IPS-11a (cell line): Measurements from ENCODE around the gene FAF2.

Experiments used
- H3K4me3 ChIP-seq: one replicate; pipeline ENCODE4 v1.5.1; 2013; ENCODE audit warnings: low read depth, low read length, control low read depth

FAF2 gene

GRCh38 chr5:176500511-176500910, 52.3 kb downstream of the FAF2 start:
- H3K4me3 ChIP-seq: no peak overlapping the region

DNA sequence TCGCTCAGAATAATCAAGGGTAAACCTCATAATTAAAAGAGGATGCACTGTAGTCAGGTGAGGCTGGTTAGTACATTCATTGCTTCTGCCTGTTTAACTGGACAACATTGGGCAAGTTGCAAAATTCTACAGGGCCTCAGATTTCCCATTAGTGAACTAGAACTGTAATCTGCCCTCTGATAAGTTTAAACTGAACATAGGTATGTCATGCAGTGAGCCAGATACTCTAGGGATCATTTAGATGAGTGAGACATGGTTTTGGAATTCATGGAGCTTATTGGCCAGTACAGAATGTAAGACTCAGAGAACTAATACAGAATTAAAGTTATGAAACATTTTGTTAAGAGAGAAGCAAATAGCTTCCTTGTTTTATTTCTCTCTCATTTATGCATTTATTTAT, 53.1 kb downstream of the FAF2 start:
- no peak overlapping the region for H3K4me3 ChIP-seq

GRCh38 chr5:176503496-176503895, 55.3 kb downstream of the FAF2 start:
- H3K4me3 ChIP-seq: no peak overlapping the region

GRCh38 chr5:176507911-176508310, 59.7 kb downstream of the FAF2 start:
- no peak overlapping the region for H3K4me3 ChIP-seq

GRCh38 chr5:176508603-176509002, 60.4 kb downstream of the FAF2 start:
- H3K4me3 ChIP-seq: no peak overlapping the region

DNA sequence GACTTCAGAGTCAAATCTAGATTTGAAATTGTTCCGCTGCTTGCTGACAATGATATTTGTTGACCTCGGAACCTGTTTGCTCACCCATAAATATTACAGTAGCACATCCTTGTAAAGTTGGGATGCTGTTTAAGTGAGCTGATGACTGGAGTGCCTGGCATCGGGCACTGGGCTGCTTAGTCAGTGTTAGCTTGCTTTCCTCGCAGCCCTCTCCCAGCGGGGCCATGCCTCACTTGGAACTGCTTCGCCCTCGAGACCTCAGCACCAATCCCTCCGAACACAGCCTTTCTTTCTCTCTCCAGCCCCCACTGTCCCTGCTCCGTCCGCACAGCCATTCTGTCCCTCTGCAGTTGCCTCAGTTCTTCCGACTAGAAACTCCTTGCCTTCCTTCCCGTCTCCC, 65.6 kb downstream of the FAF2 start:
- no peak overlapping the region for H3K4me3 ChIP-seq

DNA sequence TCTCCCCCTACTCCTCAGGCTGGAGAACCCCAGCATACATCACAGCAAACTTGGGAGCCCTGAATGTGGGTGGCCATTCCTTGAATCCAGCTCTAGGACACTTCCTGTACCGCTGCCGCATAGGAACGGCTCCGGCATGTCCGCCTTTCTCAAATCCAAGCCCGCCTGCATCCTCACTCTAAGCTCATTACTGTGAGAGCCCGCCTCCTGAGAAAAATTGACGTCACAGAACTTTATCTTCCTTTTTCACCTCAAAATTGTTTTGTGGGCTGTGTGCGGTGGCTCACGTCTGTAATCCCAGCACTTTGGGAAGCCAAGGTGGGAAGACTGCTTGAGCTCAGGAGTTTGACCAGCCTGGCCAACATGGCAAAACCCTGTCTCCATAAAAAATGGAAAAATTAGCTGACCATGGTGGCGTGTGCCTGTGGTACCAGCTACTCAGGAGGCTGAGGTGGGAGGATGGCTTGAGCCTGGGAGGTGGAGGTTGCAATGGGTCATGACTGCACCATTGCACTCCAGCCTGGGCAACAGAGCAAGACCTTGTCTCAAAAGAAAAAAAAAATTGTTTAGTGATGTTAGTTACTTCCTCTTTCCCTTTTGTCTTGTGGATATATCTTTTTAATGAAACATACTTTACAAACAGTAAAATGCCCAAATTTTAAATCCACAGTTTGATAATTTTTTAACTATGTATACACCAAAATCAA, 66.2 kb downstream of the FAF2 start:
- H3K4me3 ChIP-seq: no peak overlapping the region

GRCh38 chr5:176515396-176515795, 67.2 kb downstream of the FAF2 start:
- H3K4me3 ChIP-seq: no peak overlapping the region

DNA sequence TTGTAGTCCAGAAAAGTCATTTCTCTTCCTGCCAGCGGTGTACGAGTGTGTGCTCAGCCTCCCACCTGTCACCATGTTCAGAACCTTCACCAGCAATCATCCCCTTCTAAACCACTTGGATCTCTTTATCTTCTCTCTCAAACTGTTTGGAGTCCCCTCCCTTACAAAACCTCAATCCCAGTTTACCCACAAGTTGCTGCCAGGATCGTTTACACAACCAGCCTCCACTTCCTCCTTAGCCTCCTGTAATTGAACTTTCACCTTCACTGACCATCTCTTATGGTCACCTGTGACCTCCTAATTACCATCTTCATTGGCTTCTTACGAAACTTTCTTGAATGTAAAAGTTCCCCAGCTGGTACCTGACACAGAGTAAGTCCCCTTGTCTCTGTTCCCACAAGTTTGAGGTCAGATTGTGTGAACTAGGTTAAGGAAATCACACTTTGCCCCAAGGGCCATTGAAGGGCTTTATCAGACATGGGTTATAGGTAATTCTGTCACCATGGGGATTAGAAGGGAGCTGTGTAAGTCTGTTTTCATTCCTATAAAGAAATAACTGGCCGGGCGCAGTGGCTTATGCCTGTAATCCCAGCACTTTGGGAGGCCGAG, 69.0 kb downstream of the FAF2 start:
- H3K4me3 ChIP-seq: no peak overlapping the region

GRCh38 chr5:176519810-176520720, 71.9 kb downstream of the FAF2 start:
- no peak overlapping the region for H3K4me3 ChIP-seq

GRCh38 chr5:176521286-176521685, 73.1 kb downstream of the FAF2 start:
- H3K4me3 ChIP-seq: no peak overlapping the region

DNA sequence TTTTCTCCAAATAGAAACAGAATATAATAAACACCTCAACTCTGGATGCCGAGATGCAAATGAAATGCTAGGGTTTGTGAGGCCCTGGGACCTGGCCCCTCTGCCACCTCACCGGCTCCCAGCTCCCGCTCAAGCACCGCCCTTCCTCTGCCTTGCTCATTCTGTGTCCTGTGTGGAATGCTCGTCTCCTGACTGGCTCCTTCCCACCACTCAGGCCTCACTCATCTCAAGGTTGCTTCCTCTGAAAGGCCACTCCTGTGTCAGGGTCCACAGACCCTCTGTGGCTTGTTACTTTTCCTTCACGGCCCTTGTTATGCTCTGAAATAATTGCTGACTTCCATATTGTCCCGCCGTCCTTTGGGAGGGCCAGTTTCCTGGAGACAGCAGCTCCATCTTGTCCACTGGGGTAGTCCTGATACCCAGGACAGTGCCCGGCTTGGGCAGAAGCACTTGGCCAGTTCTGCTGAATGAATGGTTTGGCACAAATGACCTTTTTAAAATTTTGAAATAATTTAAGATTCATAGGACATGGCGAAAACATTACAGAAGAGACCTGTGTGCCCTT, 73.6 kb downstream of the FAF2 start:
- H3K4me3 ChIP-seq: no peak overlapping the region

DNA sequence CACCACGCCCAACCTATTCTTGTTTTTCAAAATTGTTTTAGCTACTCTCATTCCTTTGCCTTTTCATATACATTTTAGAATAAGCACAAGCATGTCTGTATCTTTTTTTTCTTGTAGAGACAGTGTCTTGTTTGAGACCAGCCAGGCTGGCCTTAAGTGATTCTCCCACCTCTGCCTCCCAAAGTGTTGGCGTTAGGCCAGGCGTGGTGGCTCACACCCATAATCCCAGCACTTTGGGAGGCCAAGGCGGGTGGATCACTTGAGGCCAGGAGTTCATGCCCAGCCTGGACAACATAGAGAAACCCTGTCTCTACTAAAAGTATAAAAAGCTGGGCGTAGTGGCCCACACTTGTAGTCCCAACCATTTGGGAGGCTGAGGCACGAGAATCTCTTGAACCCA, 76.0 kb downstream of the FAF2 start:
- H3K4me3 ChIP-seq: no peak overlapping the region

DNA sequence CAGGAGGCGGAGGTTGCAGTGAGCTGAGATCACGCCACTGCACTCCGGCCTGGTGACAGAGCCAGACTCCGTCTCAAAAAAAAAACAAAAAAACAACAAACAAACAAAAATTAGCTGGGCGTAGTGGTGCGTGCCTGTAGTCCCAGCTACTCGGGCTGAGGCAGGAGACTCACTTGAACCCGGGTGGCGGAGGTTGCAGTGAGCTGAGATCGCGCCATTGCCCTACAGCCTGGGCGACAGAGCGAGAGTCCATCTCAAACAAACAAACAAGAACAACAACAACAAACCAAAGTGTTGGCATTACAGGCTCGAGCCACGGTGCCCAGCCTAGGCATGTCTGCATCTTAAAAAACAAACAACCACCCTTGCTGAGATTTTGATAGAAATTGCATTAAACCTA, 76.8 kb downstream of the FAF2 start:
- no peak overlapping the region for H3K4me3 ChIP-seq

- H3K4me3 ChIP-seq: no peak overlapping the region
These were observed 77.5 kb downstream of the FAF2 start for GRCh38 chr5:176525677-176526076.

GRCh38 chr5:176526462-176526861, 78.3 kb downstream of the FAF2 start:
- H3K4me3 ChIP-seq: no peak overlapping the region

DNA sequence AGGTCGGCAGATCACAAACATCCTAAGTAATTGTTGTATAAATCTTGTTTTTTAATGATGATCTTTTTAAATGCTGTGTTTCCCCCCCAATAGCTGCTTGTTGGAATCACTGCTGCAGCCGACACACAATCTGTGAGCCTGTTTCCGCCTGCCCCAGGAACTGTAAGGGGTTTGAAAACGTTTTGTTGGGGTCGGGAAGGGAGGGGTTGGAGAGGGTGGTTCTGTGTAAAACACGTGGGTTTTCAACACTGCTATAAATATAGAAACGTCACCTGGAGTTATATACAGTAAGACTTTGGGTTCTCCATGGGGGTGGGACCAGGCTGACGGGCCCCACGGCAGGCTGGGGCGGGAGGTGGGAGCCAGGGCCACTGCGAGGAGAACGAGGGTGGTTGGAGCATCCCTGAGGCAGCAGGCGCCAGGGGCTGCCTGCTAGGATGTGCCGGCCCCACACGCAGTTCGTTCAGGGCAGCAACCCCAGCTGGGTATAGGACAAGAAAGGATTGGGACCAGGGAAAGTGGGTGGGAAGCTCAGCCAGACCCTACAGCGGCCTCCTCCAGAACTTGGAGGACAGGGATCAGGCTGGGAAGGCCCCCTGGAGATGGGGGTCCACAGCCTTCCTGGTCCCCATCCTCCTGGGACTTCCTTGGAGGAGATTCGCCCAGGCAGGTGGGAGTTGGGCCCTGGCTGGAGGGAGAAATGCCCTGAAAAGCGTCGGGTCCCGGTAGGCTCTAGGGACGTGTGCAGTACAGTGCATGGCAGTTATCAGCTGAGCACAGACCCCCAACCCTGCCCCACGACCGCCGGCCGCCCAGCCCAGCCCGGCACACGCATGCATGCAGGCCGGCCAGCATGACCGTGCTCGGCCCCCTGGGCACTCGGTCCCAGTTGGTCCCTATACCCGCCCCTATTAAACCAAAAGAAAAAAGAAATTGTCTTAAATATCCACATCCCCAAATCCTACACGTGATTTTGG, 79.3 kb downstream of the FAF2 start:
- no peak overlapping the region for H3K4me3 ChIP-seq

DNA sequence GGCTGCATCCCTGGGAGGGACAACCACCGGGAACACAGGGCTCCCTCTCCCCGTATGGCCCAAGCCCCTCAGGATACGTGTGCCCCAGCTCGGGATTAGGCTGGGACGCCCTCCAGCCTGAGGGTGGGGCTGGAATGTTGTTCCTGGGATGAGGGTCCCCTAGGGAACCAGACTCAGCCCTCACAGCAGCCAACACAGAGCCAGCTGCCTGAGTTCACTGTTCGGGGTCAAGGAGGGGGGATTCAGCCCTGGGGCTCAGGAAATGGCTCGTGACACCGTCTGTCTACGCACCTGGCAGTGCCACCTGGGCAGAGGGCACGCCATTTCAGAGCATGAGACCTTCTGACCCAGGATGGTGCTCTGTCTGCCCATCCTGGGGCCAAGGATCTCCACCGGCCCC, 80.1 kb downstream of the FAF2 start:
- H3K4me3 ChIP-seq: no peak overlapping the region

GRCh38 chr5:176528761-176529115, 80.6 kb downstream of the FAF2 start:
- H3K4me3 ChIP-seq: no peak overlapping the region

DNA sequence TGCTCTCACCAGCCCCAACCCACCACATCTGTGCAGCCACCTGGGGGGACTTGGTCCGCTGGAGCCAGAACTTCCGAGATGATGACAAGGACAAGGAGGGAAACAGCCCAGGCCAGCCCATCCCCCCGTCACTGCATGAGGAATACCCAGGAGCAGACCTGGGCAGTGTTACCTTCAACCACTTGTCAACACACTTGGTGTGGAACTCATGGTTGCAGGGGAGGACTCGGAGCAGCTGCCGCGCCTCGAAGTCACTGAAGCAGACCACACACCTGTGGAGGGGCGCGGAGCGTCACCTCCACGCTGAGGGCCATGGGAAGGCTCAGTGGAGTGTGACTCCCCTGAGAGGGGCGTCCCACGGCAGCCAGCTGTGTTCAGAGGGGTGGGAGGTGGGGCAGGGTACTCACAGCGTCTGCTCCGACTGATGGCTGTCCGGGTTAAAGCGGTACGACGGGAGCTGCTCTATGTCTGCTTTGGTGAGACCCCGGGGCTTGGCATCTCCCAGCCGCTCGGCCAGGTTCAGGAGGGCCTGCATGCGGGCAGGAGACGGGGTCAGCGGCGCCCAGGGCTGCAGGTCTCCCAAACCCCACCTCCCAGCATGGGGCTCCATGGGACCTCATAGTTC, 81.0 kb downstream of the FAF2 start:
- H3K4me3 ChIP-seq: no peak overlapping the region
